A549 (cell line): ENCODE results near the gene POP4.

Experiments used
- CBX2 ChIP-seq: fragments of 200-600 bp; sonication (generic); IDR thresholded peaks from 2 replicates; pipeline ENCODE4 v1.6.1; 2016; ENCODE audit warnings: low read depth, mild to moderate bottlenecking, borderline replicate concordance
- CTCF ChIP-seq: fragments of >200 bp; sonication (Bioruptor Twin); formaldehyde crosslinking; IDR thresholded peaks from 3 replicates; pipeline ENCODE4 v1.5.1; 2016
- ELK1 ChIP-seq: fragments of 150-350 bp; IDR thresholded peaks from 2 replicates; pipeline ENCODE4 v1.6.1; 2014; ENCODE audit warnings: low read depth, mild to moderate bottlenecking, low read length
- EP300 ChIP-seq, 2 experiments: fragments of >200 bp; sonication (Bioruptor Twin); formaldehyde crosslinking; IDR thresholded peaks; 2 replicates in 1 of 2; 3 replicates in 1 of 2; pipeline ENCODE4 v1.6.1; 2016 to 2017
- HOXA7 ChIP-seq: fragments of 250-450 bp; sonication (Bioruptor Pico); IDR thresholded peaks from 2 replicates; pipeline ENCODE4 v1.5.0; 2020; ENCODE audit warnings: mild to moderate bottlenecking, moderate library complexity
- JUN ChIP-seq, 2 experiments: fragments of >200 bp; sonication (Bioruptor Twin); formaldehyde crosslinking; IDR thresholded peaks; 2 replicates in 1 of 2; 3 replicates in 1 of 2; pipeline ENCODE4 v1.6.1; 2016 to 2017
- JUNB ChIP-seq: fragments of >200 bp; sonication (Bioruptor Twin); formaldehyde crosslinking; IDR thresholded peaks from 2 replicates; pipeline ENCODE4 v1.6.1; 2016
- MAZ ChIP-seq: fragments of 150-350 bp; IDR thresholded peaks from 2 replicates; pipeline ENCODE4 v1.6.1; 2014; ENCODE audit warnings: antibody characterized with exemption, low read depth, low read length, borderline replicate concordance
- POLR2A ChIP-seq: IDR thresholded peaks from 2 replicates; pipeline ENCODE4 v1.6.1; 2012; ENCODE audit warnings: mild to moderate bottlenecking, low read length
- RAD21 ChIP-seq, 2 experiments: fragments of >200 bp in 1 of 2; sonication (Bioruptor Twin) in 1 of 2; formaldehyde crosslinking in 1 of 2; IDR thresholded peaks in 1 of 2; conservative IDR thresholded peaks in 1 of 2; 2 replicates in 1 of 2; 3 replicates in 1 of 2; pipeline ENCODE4 v1.6.1; 2012 to 2018; ENCODE audit warnings: inconsistent platforms in 1 of 2
- REST ChIP-seq: fragments of 200-600 bp; sonication (generic); IDR thresholded peaks from 2 replicates; pipeline ENCODE4 v1.6.1; 2016; ENCODE audit warnings: antibody characterized with exemption, mild to moderate bottlenecking, moderate library complexity
- SMC3 ChIP-seq: fragments of >200 bp; sonication (Bioruptor Twin); formaldehyde crosslinking; IDR thresholded peaks from 3 replicates; pipeline ENCODE4 v1.6.1; 2018; ENCODE audit warnings: inconsistent platforms

GRCh38 chr19:29617366-29618266 is 11.5 kb downstream of the POP4 start:
- TF ChIP-seq REST (no peak), SMC3 (no peak), CBX2 (no peak), MAZ (no peak), JUN (IDR thresholded peaks at IDR 0.05) (no peak), POLR2A (no peak), EP300 (IDR thresholded peaks at IDR 0.05) (no peak), JUNB (no peak), ELK1 (no peak), HOXA7 (no peak), CTCF (no peak), RAD21 (conservative IDR thresholded peaks at IDR 0.05 in 1 of 2, IDR thresholded peaks at IDR 0.05 in 1 of 2) (no peak)
